ENCODE data around the gene TXNDC12. TPM values are rescaled to one million over a fixed set of nuclear protein-coding genes. Genes with fewer than 3 reads are reported as not detected.

The TXNDC12 gene
- total and polyA plus RNA-seq, 3 donors from 2014 or later = 33.3 to 39.2 (median 38.4) TPM

GRCh38 chr1:52060822-52061221 lies 5.8 kb upstream of the TXNDC12 start:
- TF ChIP-seq POLR2A (IDR thresholded peaks at IDR 0.05) = no peak
- no peak for TF ChIP-seq CTCF (IDR thresholded peaks at IDR 0.05)
- Histone ChIP-seq H3K36me3 (ENCODE audit: low read depth, missing control alignments) (no peaks in the 10 kb centered on the region), H3K4me1 (peaks cover 25% of the 10 kb centered on the region), H3K4me3 (no peak overlapping the region), H3K9me3 (no peaks in the 10 kb centered on the region), H3K27me3 (no peaks in the 10 kb centered on the region), H3K27ac (no peak overlapping the region)
- intact Hi-C loops (cut with DNase I; ENCODE audit: low total_unique reads) = no loop called here
- WGBS, 2 donors = 87 to 91% methylated on average over 4 of the region's 4 CpGs
- DNase-seq = no peak

- DNase-seq = no peak
- Histone ChIP-seq H3K4me3 (no peak overlapping the region), H3K36me3 (ENCODE audit: low read depth, missing control alignments) (no peaks in the 10 kb centered on the region), H3K4me1 (peaks cover 25% of the 10 kb centered on the region), H3K9me3 (no peaks in the 10 kb centered on the region), H3K27me3 (no peaks in the 10 kb centered on the region), H3K27ac (no peak overlapping the region)
- intact Hi-C loops (cut with DNase I; ENCODE audit: low total_unique reads) = no loop called here
- WGBS, 2 donors = 76 to 94% methylated on average over 1 of the region's 1 CpG
- TF ChIP-seq POLR2A (IDR thresholded peaks at IDR 0.05) = no peak
- TF ChIP-seq CTCF (IDR thresholded peaks at IDR 0.05) = no peak
These were observed 4.9 kb upstream of the TXNDC12 start for GRCh38 chr1:52059888-52060287.

GRCh38 chr1:52059321-52059720 lies 4.3 kb upstream of the TXNDC12 start:
- no peak for TF ChIP-seq POLR2A (IDR thresholded peaks at IDR 0.05)
- no peak for TF ChIP-seq CTCF (IDR thresholded peaks at IDR 0.05)
- DNase-seq = no peak
- intact Hi-C loops (cut with DNase I; ENCODE audit: low total_unique reads) = no loop called here
- Histone ChIP-seq H3K4me3 (no peak overlapping the region), H3K27ac (no peak overlapping the region), H3K9me3 (no peaks in the 10 kb centered on the region), H3K27me3 (no peaks in the 10 kb centered on the region), H3K36me3 (ENCODE audit: low read depth, missing control alignments) (no peaks in the 10 kb centered on the region), H3K4me1 (peaks cover 27% of the 10 kb centered on the region)

GRCh38 chr1:52057876-52058415 lies 3.0 kb upstream of the TXNDC12 start:
- Histone ChIP-seq H3K27ac (peak overlapping the region in 1 of 2 donors; percentile 91), H3K27me3 (no peaks in the 10 kb centered on the region), H3K9me3 (no peaks in the 10 kb centered on the region), H3K4me3 (no peak overlapping the region), H3K4me1 (peaks cover 33% of the 10 kb centered on the region), H3K36me3 (ENCODE audit: low read depth, missing control alignments) (no peaks in the 10 kb centered on the region)
- TF ChIP-seq CTCF (IDR thresholded peaks at IDR 0.05) = no peak
- TF ChIP-seq POLR2A (IDR thresholded peaks at IDR 0.05) = no peak
- WGBS, 2 donors = 74 to 85% methylated on average over 1 of the region's 1 CpG
- no peak for DNase-seq
- intact Hi-C loops (cut with DNase I; ENCODE audit: low total_unique reads) = no loop called here

- DNase-seq = no peak
- no peaks in the 10 kb centered on the region for H3K36me3 ChIP-seq (ENCODE audit: low read depth, missing control alignments)
- peak overlapping the region; percentile 96 to 97 for H3K4me3 ChIP-seq
- WGBS, 2 donors = 0 to 6% methylated on average over 1 of the region's 1 CpG
- intact Hi-C loops (cut with DNase I; ENCODE audit: low total_unique reads) = no loop called here
- H3K27ac ChIP-seq = peak overlapping the region in 1 of 2 donors; percentile 91
- peaks cover 33% of the 10 kb centered on the region for H3K4me1 ChIP-seq
- no peaks in the 10 kb centered on the region for H3K9me3 ChIP-seq
- no peaks in the 10 kb centered on the region for H3K27me3 ChIP-seq
- TF ChIP-seq POLR2A (IDR thresholded peaks at IDR 0.05) (no peak), CTCF (IDR thresholded peaks at IDR 0.05) (no peak)
These were observed 2.3 kb upstream of the TXNDC12 start for GRCh38 chr1:52057255-52057654.
